Measurements from ENCODE around the gene TGM4. TPM values are rescaled to one million over a fixed set of nuclear protein-coding genes. Genes with fewer than 3 reads are reported as not detected.
"Not testable (repeated sequence)": the region's sequence is repeated elsewhere in the genome, so short reads cannot be mapped to it uniquely, and the experiment has no call there.

Gene TGM4
- total and polyA plus RNA-seq, 2 experiments from 2014 or later, result 0.84 TPM; not detected in 1

- no peaks in the 10 kb centered on the region for H3K27me3 ChIP-seq
- no peak overlapping the region for H3K27ac ChIP-seq
- peak; percentile 32 to 71 for DNase-seq (ENCODE audit: low read depth in 1 of 2, low spot score in 1 of 2)
- H3K4me3 ChIP-seq, result no peak overlapping the region
- TF ChIP-seq CTCF (IDR thresholded peaks at IDR 0.05; ENCODE audit: low read depth, low read length), result no peak
- H3K4me1 ChIP-seq (ENCODE audit: low read depth), result peaks cover 14% of the 10 kb centered on the region
- H3K36me3 ChIP-seq, result peaks cover 15% of the 10 kb centered on the region
- H3K9me3 ChIP-seq (ENCODE audit: low read depth), result no peaks in the 10 kb centered on the region
Observed at GRCh38 chr3:44939581-44940036, 65.2 kb downstream of the TGM4 start.

GRCh38 chr3:44942202-44942921 is 68.0 kb downstream of the TGM4 start:
- Histone ChIP-seq H3K36me3 (peaks cover 15% of the 10 kb centered on the region), H3K27ac (no peak overlapping the region), H3K27me3 (no peaks in the 10 kb centered on the region), H3K4me3 (no peak overlapping the region), H3K9me3 (ENCODE audit: low read depth) (no peaks in the 10 kb centered on the region), H3K4me1 (ENCODE audit: low read depth) (peaks cover 17% of the 10 kb centered on the region)
- no peak for TF ChIP-seq CTCF (IDR thresholded peaks at IDR 0.05; ENCODE audit: low read depth, low read length)
- peak in 1 of 2 donors; percentile 7 for DNase-seq (ENCODE audit: low read depth in 1 of 2, low spot score in 1 of 2)

- no peak for DNase-seq (ENCODE audit: low read depth in 1 of 2, low spot score in 1 of 2)
- Histone ChIP-seq H3K4me3 (no peak overlapping the region), H3K9me3 (ENCODE audit: low read depth) (no peaks in the 10 kb centered on the region), H3K36me3 (peaks cover 3% of the 10 kb centered on the region), H3K4me1 (ENCODE audit: low read depth) (peaks cover 4% of the 10 kb centered on the region), H3K27me3 (no peaks in the 10 kb centered on the region), H3K27ac (no peak overlapping the region)
- TF ChIP-seq CTCF (IDR thresholded peaks at IDR 0.05; ENCODE audit: low read depth, low read length), result no peak
Observed at GRCh38 chr3:44948239-44948638, 73.8 kb downstream of the TGM4 start.

GRCh38 chr3:44949770-44950169 is 75.4 kb downstream of the TGM4 start:
- H3K4me3 ChIP-seq; H3K4me1 ChIP-seq (ENCODE audit: low read depth); H3K27ac ChIP-seq; DNase-seq (ENCODE audit: low read depth in 1 of 2, low spot score in 1 of 2); H3K27me3 ChIP-seq; H3K9me3 ChIP-seq (ENCODE audit: low read depth); H3K36me3 ChIP-seq: not testable (repeated sequence)

GRCh38 chr3:44950275-44950734 is 75.9 kb downstream of the TGM4 start:
- H3K27ac ChIP-seq, result no peak overlapping the region
- TF ChIP-seq CTCF (IDR thresholded peaks at IDR 0.05; ENCODE audit: low read depth, low read length), result no peak
- no peak for DNase-seq (ENCODE audit: low read depth in 1 of 2, low spot score in 1 of 2)
- no peaks in the 10 kb centered on the region for H3K36me3 ChIP-seq
- H3K4me1 ChIP-seq (ENCODE audit: low read depth), result peaks cover 4% of the 10 kb centered on the region
- no peaks in the 10 kb centered on the region for H3K27me3 ChIP-seq
- H3K9me3 ChIP-seq (ENCODE audit: low read depth), result no peaks in the 10 kb centered on the region
- H3K4me3 ChIP-seq, result no peak overlapping the region

- no peak overlapping the region for H3K4me3 ChIP-seq
- no peaks in the 10 kb centered on the region for H3K4me1 ChIP-seq (ENCODE audit: low read depth)
- H3K9me3 ChIP-seq (ENCODE audit: low read depth), result no peaks in the 10 kb centered on the region
- H3K36me3 ChIP-seq, result no peaks in the 10 kb centered on the region
- no peak overlapping the region for H3K27ac ChIP-seq
- no peak for DNase-seq (ENCODE audit: low read depth in 1 of 2, low spot score in 1 of 2)
- no peaks in the 10 kb centered on the region for H3K27me3 ChIP-seq
- TF ChIP-seq CTCF (IDR thresholded peaks at IDR 0.05; ENCODE audit: low read depth, low read length), result no peak
Observed at GRCh38 chr3:44952689-44953088, 78.3 kb downstream of the TGM4 start.

Measured in cardiac muscle cell (in vitro differentiated cells and primary cell).